Ectodermal cell (in vitro differentiated cells): ENCODE measurements around the gene AOAH.

Experiments used
- H3K27ac ChIP-seq: 2 replicates; pipeline ENCODE4 v1.7.0; 2013; ENCODE audit warnings: mild to moderate bottlenecking, low read depth, low read length; ENCODE audit not compliant: insufficient read depth, poor library complexity, severe bottlenecking
- H3K27me3 ChIP-seq: 2 replicates; pipeline ENCODE4 v1.7.0; 2013; ENCODE audit warnings: mild to moderate bottlenecking, low read length; ENCODE audit not compliant: insufficient read depth, control insufficient read depth, poor library complexity, severe bottlenecking
- H3K36me3 ChIP-seq: one replicate; pipeline ENCODE4 v1.7.0; 2013; ENCODE audit warnings: low read length; ENCODE audit not compliant: control insufficient read depth, insufficient read depth
- H3K4me1 ChIP-seq: one replicate; pipeline ENCODE4 v1.7.0; 2013; ENCODE audit warnings: low read length; ENCODE audit not compliant: control insufficient read depth, insufficient read depth
- H3K4me3 ChIP-seq: 2 replicates; pipeline ENCODE4 v1.7.0; 2013; ENCODE audit warnings: low read depth, low read length, control low read depth; ENCODE audit not compliant: insufficient read depth
- H3K9me3 ChIP-seq: 2 replicates; pipeline ENCODE4 v1.7.0; 2013; ENCODE audit warnings: mild to moderate bottlenecking, low read length, moderate library complexity; ENCODE audit not compliant: control insufficient read depth
- WGBS, 2 experiments: methylation state at CpG; one replicate each; pipeline ENCODE4 v1.1.7; 2013; ENCODE audit warnings: missing lambda C conversion rate in 2 of 2; 5-methylcytosine and 5-hydroxymethylcytosine counted together

Gene AOAH

GRCh38 chr7:36617408-36617807 is 106.9 kb downstream of the AOAH start:
- 95% methylated on average over 1 of the region's 1 CpG for WGBS, 2 experiments
- no peaks in the 10 kb centered on the region for H3K36me3 ChIP-seq
- no peak overlapping the region for H3K27ac ChIP-seq
- H3K4me1 ChIP-seq: peaks cover 10% of the 10 kb centered on the region
- H3K4me3 ChIP-seq: no peak overlapping the region
- H3K27me3 ChIP-seq: no peaks in the 10 kb centered on the region
- no peaks in the 10 kb centered on the region for H3K9me3 ChIP-seq

DNA sequence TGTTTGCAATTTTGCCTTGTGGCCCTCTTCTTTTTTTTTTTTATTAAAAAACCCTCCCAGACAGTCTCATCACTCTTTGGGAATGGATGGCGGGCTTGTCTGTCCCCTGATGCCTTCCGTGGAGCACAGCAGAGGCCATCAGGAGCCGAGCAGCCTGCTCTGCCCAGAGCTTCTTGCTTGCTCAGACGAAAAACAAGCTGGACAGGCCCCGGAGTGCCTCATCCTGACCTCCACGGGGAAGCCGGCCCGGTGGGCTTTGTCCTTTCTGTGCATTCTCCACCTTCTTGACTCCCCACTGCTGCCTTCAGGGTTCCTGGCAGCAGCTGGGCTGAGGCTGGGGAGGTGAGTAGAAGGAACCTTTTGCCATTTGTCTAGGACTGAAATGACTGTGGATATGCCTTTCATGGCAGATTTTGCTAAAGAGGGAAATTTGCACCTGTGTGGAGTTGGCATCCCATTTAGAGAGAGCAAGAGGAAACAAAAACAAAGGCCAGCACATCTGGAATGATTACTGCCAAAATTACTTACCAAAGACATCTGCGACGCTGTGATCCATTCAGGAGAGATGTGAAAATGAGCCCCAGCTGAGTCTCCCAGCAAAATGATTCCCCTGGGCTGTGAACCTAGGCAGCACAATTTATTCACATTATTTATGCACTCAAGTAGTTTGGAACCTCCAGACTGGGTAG is 108.3 kb downstream of the AOAH start:
- Histone ChIP-seq H3K27me3 (no peaks in the 10 kb centered on the region), H3K36me3 (no peaks in the 10 kb centered on the region), H3K27ac (no peak overlapping the region), H3K9me3 (no peaks in the 10 kb centered on the region), H3K4me3 (no peak overlapping the region), H3K4me1 (peaks cover 10% of the 10 kb centered on the region)
- WGBS, 2 experiments: 55 to 58% methylated on average over 10 of the region's 10 CpGs

DNA sequence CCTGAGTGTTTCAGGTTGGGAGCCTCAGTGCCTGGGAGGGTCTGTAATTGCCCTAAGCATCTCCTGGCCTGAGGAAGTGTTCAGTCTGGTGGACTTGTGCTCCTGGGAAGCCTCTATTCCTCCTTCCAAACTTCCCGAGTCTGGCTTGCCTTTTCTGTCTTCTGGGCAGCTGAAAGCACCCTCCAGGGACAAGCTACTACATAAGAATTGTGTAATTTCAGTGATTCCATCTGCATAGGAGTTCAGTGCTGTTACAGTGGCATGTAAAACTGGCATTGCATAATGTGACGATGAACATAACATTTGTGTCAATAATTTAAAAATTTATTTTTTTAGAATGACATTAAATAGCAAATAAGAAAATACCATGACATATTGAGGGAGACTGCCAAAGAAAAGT is 109.3 kb downstream of the AOAH start:
- no peaks in the 10 kb centered on the region for H3K9me3 ChIP-seq
- 85 to 100% methylated on average over 1 of the region's 2 CpGs for WGBS, 2 experiments
- H3K4me3 ChIP-seq: no peak overlapping the region
- no peaks in the 10 kb centered on the region for H3K27me3 ChIP-seq
- no peak overlapping the region for H3K27ac ChIP-seq
- H3K36me3 ChIP-seq: no peaks in the 10 kb centered on the region
- H3K4me1 ChIP-seq: peaks cover 10% of the 10 kb centered on the region

DNA sequence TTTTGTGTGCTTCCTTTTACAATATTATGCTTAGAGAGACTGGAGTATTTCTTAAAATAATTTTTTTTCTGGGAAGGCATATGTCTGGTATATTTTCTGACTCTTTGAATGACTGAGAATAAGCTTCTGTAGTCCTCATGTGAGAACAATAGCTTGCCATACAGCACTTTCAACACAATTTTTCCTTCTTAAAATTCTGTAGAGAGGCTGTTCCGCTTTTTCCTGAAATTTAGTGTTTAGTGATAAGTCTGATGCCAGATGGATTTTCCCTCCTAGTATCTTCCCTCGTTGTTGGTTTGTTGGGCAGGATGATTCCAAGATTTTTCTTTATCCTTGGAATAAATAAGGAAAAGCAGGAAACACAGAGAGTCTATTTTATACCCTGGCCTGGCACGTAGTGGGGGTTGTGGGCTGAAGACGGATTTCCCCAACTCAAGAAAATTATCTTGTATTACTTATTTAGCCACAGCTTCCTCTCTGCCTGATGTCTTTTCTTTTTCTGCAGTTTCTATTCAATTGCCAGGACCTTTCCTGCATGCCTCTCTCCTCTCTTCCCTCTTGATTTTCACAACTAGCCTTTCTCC is 111.2 kb downstream of the AOAH start:
- no peaks in the 10 kb centered on the region for H3K36me3 ChIP-seq
- H3K9me3 ChIP-seq: no peaks in the 10 kb centered on the region
- no peak overlapping the region for H3K4me3 ChIP-seq
- 84 to 85% methylated on average over 3 to 4 of the region's 4 CpGs for WGBS, 2 experiments
- no peak overlapping the region for H3K27ac ChIP-seq
- H3K27me3 ChIP-seq: no peaks in the 10 kb centered on the region
- peaks cover 10% of the 10 kb centered on the region for H3K4me1 ChIP-seq

DNA sequence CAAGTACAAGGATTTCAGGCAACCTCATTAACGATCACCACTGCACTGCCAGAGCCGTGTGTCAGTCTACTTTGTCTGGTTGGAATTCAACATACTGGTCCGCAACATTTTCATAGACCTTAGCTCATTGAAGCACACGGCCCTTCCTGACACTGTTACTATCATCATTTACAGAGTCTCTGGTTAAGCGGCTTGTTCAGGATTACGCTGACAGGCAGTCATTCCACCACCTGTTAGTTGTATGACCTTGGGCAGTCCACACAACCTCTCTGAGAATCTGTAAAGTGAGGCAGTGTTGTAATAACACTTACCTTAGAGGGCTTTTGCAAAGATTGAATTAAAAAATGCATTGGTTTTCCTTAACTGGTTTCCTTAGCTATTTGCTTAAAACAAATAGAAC is 112.6 kb downstream of the AOAH start:
- Histone ChIP-seq H3K9me3 (no peaks in the 10 kb centered on the region), H3K27ac (no peak overlapping the region), H3K4me1 (peaks cover 21% of the 10 kb centered on the region), H3K27me3 (no peaks in the 10 kb centered on the region), H3K4me3 (no peak overlapping the region), H3K36me3 (no peaks in the 10 kb centered on the region)
- WGBS, 2 experiments: 92 to 93% methylated on average over 6 of the region's 6 CpGs

DNA sequence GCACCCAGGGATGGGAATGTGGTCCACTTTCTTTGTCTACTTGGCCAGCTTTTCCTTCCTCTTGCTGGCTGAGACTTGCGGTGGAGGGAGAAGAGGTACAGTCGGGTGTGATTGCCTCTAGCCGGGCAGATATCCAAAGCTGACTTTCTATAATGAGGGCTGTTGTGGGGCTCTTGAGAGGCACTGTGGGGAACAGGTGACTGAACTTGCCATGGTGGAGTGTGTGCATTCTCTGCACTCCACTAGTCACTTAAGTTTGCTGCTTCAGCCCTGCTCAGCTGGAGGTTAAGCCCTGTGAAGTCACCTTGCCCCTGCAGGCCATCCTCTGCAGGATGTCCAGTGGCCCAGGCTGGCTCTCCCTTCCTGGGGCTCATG is 116.6 kb downstream of the AOAH start:
- Histone ChIP-seq H3K36me3 (no peaks in the 10 kb centered on the region), H3K4me3 (no peak overlapping the region)
- WGBS, 2 experiments: 91 to 98% methylated on average over 3 of the region's 3 CpGs

DNA sequence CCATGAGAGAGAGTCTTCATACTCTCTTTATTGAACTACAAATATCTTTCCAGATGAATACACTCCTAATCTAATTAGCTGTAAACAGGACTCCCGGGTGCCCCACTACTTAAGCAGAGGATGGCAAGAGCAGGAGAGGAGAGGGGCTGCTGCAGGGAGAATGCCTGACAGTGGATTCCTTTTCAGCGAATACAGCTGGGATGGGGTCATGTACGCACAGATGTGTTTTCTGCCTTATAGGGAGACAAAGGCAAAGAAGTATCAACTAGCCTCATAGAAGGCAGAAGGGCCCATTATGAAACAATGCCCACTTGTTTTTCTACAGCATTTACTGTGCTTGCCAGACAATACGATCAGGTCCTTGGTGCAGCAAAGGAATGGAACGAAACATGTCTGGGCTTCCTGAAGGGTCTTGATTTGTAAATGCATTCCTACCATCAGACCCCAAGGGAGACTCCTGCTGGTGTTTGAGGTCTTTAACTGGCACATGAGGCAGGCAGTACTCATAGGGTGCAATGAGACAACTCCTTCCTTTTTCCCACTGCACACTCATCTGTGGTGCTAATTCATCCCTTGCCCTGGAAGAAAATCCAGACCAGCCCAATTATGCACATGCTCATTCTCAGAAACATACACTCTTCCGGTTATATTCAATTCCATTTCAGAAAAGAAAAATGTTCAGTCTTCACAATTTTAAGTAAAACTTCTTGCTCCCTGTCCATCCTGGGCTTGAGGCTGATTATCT is 117.1 kb downstream of the AOAH start:
- Histone ChIP-seq H3K9me3 (no peaks in the 10 kb centered on the region), H3K4me1 (peaks cover 20% of the 10 kb centered on the region), H3K4me3 (no peak overlapping the region), H3K27ac (no peak overlapping the region), H3K27me3 (no peaks in the 10 kb centered on the region), H3K36me3 (no peaks in the 10 kb centered on the region)
- 70 to 75% methylated on average over 6 of the region's 6 CpGs for WGBS, 2 experiments

More for the DNA sequence above, 116.6 kb downstream of the AOAH start:
- Histone ChIP-seq H3K27ac (no peak overlapping the region), H3K4me1 (peaks cover 20% of the 10 kb centered on the region), H3K27me3 (no peaks in the 10 kb centered on the region), H3K9me3 (no peaks in the 10 kb centered on the region)

- Histone ChIP-seq H3K27ac (no peak overlapping the region), H3K4me3 (no peak overlapping the region), H3K27me3 (no peaks in the 10 kb centered on the region), H3K9me3 (no peaks in the 10 kb centered on the region), H3K36me3 (no peaks in the 10 kb centered on the region), H3K4me1 (peaks cover 20% of the 10 kb centered on the region)
- 87 to 88% methylated on average over 11 to 12 of the region's 12 CpGs for WGBS, 2 experiments
Measured at GRCh38 chr7:36606153-36606975, 117.9 kb downstream of the AOAH start.

GRCh38 chr7:36605261-36606051 is 118.8 kb downstream of the AOAH start:
- no peak overlapping the region for H3K27ac ChIP-seq
- no peaks in the 10 kb centered on the region for H3K9me3 ChIP-seq
- no peak overlapping the region for H3K4me3 ChIP-seq
- H3K4me1 ChIP-seq: peaks cover 20% of the 10 kb centered on the region
- 93 to 96% methylated on average over 6 to 7 of the region's 7 CpGs for WGBS, 2 experiments
- no peaks in the 10 kb centered on the region for H3K36me3 ChIP-seq
- no peaks in the 10 kb centered on the region for H3K27me3 ChIP-seq
